Left kidney (tissue), 2 donors: Measurements from ENCODE around the gene PTPA. TPM values are rescaled to one million over a fixed set of nuclear protein-coding genes. Genes with fewer than 3 reads are reported as not detected.
"Not testable (repeated sequence)": the region's sequence is repeated elsewhere in the genome, so short reads cannot be mapped to it uniquely, and the experiment has no call there.

ENCODE experiments used
- DNase-seq: peaks from one replicate; pipeline ENCODE4 v3.0.0-alpha.2; 2013
- polyA plus RNA-seq: library from polyadenylated mRNA; unstranded; fragments of 120-200 nt; gene quantifications from one replicate; pipeline ENCODE4 v1.2.1, GENCODE V29; 2013; ENCODE audit not compliant: insufficient read length

The PTPA gene
- polyA plus RNA-seq, 1 donor, result 104 TPM

GRCh38 chr9:129107651-129108050 is 3.6 kb upstream of the PTPA start:
- DNase-seq, result no peak

GRCh38 chr9:129108083-129108804 is 3.0 kb upstream of the PTPA start:
- no peak for DNase-seq

DNA sequence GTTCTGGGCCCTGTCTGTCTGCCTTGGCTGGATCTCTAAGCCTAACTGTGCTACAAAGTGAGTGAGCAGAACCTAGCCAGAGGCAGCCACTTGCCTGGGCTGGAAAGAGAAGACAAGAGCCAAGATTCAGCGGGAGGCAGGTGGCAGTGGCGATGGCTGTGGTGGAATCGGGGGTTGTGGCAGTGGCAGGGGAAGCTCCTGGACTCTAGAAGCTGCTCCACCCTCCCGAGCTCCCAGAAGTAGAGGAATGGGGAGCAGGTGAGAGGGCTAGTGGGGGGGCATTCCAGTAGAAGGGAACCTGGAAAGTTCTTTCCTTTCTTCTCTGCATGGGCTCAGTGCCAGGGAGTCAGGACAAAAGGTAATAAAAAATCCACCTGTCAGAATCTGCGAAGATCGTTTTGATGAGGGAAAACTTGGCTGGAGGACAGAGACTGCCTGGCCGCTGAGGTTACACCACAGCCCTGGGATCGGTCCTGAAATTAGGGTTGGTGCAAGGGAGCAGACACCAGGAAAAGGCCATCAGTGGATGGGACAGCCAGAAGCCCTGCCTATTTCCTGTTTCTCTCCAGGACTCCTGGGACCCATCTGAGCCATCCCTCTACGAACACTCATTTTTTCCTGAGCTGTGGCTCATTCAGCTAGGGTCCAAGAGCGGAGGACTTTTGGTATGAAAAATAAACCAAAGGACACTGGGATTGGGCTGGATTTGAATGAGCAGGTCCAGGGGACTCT is 2.2 kb upstream of the PTPA start:
- DNase-seq, result no peak

DNA sequence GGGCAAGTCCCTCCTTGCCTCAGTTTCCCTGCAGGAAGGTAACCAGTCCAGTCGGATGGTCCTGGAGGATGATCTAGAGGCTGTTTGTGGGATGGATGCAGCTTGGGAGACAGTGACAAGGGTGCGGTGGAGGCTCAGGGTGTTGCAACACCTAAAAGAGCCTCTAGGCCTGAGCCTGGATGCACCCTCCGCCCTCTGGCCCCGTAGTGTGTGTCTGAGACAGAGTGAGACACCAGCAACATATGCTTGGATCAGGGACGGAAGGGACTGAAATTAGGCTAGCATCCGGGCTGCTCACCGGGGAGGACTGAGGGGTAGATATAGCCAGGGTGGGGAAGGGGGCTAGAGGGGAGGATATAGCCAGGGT is 1.7 kb upstream of the PTPA start:
- no peak for DNase-seq

GRCh38 chr9:129109952-129110739 is 1.1 kb upstream of the PTPA start:
- DNase-seq, result no peak

DNA sequence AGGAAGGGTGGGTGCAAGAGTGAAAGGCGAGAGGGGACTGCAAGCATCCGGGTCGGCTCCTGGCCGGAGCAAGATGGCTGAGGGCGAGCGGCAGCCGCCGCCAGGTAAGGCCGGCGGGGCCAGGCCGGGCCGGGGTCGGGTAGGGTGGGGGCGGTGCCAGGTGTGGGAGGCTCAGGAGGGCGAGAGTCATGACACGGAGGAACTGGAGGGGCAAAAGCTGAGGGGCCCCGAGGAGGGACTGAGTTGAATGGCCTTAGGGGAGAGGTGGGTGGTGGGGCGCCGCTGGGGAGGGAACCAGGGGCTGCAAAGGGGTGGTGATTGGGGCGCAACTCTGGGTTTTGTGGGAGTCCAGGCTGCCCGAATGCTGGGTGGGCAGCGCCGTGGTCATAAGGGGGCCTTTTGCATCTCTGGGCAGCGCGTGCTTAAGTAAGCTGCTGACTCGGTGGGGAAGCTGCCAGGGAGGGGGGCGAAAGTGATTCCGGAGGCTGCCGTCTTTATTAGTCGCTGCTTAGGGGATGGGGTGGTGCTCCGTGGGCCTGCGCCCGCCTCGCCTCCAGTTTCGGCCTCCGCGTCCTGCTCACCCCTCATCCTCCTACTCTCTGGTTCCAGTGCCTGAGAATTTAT is 425 bp downstream of the PTPA start:
- DNase-seq, result no peak

DNA sequence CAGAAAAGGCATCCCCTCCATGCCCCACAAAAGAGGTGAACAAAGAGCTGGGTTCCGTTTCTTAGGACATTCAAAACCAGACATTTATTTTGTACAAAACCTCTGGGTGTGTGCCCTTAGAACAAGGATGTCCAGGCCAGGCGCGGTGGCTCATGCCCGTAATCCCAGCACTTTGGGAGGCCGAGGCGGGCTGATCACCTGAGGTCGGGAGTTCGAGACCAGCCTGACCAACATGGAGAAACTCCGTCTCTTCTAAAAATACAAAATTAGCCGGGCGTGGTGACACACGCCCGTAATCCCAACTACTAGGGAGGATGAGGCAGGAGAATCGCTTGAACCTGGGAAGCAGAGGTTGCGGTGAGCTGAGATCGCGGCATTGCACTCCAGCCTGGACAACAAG is 1.3 kb downstream of the PTPA start:
- not testable (repeated sequence) for DNase-seq

- no peak for DNase-seq
Measured at GRCh38 chr9:129113645-129114304, 2.6 kb downstream of the PTPA start.

DNA sequence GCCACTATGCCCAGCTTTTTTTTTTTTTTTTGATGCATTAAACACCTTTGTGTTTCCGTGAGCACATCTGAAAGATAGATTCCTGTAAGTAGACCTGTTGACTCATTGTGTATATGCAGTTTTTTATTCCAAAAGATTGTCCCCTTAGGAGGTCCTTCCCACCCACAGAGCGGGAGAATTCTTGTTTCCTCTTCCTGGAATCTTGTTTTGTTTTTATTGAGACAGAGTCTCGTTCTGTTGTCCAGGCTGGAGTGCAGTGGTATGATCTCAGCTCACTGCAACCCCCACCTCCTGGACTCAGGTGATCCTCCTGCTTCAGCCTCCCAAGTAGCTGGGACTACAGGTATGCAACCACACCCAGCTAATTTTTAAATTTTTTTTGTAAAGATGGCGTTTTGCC is 7.6 kb downstream of the PTPA start:
- DNase-seq, result no peak

DNA sequence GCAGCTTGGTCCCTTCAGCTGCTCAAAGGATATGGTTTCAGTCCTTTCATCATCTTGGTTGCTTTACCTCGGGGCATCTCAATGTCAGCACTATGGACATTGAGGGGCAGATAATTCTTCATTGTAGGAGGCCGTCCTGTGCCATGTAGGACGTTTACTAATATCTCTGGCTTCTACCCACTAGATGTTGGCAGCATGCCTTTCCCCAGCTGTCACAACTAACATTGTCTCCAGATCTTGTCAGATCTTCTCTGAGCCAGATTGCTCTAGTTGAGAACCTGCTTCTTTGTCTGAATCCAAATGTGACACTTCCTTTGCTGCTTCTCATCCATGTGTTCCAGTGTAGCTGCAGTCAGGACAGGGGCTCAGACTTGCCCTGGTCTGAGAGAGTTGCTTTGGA is 10.3 kb downstream of the PTPA start:
- DNase-seq, result no peak

GRCh38 chr9:129122133-129122532 is 10.9 kb downstream of the PTPA start:
- DNase-seq, result no peak

DNA sequence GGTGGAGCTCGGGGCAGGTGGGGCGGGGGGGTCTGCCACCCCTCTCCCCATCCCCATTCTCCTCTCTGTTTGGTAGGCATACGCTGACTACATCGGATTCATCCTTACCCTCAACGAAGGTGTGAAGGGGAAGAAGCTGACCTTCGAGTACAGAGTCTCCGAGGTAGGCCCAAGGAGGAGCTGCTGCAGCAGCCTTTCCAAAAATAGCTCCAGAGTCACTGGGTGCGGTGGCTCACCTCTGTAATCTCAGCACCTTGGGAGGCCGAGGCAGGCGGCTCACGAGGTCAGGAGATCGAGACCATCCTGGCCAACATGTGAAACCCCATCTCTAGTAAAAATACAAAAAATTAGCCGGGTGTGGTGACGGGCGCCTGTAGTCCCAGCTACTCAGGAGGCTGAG is 11.8 kb downstream of the PTPA start:
- DNase-seq, result not testable (repeated sequence)

- no peak for DNase-seq
Measured at GRCh38 chr9:129124506-129125069, 13.4 kb downstream of the PTPA start.

DNA sequence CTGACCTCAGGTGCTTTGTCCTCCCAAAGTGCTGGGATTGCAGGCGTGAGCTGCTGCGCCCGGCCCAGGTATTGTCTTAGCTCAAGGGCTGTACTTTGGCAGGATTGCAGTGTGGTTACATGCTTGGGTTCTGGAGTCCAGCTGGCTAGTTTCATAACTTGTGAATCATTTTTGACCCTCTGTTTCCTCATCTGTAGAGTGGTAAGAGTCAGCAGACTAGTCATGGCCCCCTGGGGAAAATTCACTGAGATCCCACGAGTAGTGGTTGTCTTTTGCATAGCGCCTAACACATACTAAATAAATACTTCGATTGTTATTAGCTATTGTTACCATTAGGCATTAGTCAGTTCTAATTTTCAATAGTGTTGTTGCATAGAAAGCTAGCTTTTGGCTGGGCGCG is 14.3 kb downstream of the PTPA start:
- DNase-seq, result no peak

DNA sequence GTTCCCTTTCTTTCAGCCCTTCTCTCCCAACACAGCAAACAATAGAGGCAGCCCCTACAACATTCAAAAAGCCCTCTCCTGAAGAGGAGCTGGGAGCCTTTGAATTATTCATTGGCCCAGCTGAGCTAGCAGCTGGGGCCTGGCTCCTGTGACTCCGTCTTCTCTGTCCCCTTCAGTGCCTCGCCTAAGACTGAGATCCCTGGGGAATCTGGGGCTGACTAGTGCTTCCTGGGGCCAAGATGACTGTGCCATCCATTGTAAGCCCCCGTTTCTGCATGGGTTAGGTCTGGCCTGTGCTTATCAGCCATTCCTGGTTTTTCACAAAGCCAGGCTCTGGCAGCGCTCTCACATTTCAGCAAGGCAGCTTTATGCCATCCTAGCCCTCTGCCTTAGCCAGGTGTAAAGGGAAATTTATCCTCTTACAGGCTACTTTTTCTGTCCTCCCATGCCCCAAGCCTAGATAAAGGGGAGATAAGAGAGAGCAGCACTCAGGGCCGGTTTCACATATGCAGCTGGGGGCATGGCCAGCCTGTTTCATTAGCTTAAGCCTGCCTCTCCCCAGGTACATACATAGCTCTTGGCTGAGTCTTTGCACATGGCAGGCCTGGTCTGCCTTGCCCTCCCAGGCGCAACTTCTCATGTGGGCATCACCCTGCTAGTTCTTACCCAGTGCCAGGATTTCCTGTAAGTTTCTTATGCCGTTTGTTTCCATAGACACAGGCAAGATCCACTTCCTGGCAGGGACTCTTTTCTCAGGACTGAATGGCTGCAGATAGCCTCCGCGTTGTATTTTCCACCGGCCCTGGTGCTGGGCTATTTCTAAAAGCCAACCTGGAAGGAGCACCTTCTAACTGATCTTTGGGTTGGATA is 15.8 kb downstream of the PTPA start:
- DNase-seq, result no peak

DNA sequence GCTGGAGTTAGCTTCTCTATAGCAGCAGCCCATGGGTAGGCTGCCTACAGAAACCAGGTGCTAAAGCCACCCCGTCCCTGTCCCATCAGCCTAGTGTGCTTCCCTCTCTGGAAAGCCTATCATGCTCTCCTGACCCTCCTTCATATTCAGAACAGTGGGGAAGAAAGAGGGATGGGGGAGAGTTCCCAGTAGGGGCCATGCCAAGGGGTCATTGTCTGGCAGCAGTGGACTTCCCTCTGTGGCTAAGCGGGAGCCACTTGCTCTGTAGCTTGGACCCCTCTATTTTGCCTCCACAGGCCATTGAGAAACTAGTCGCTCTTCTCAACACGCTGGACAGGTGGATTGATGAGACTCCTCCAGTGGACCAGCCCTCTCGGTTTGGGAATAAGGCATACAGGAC is 17.5 kb downstream of the PTPA start:
- DNase-seq, result no peak

DNA sequence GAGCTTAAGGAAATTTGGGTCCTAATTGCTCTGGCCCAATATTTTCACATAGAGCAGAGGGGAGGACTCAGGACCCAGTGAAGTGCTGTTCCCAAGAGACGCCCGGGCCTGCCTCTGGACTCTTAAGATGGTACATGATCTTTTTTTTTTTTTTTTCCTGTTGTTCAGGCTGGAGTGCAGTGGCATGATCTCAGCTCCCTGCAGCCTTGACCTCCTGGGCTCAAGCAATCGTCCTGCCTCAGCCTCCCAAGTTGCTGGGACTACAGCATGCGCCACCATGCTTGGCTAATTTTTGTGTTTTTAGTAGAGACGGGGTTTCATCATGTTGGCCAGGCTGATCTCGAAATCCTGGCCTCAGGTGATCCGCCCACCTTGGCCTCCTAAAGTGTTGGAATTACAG is 19.1 kb downstream of the PTPA start:
- not testable (repeated sequence) for DNase-seq

DNA sequence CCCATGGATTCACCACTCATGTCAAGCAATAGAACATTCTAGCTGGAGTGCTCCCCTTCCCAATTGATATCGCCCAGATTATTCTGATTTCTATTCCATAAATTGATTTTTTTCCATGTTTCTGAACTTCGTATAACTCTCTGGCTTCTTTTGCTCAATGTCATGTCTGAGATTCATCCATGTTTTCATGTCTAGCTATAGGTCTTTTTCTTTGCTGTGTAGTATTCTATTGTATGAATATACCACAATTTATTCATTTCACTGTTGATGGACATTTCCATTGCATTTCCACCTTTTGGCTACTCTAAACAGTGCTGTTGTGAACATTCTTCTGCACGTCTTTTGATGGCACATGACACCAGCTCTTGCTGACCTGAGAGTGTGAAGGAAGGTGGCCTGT is 19.6 kb downstream of the PTPA start:
- DNase-seq, result no peak

DNA sequence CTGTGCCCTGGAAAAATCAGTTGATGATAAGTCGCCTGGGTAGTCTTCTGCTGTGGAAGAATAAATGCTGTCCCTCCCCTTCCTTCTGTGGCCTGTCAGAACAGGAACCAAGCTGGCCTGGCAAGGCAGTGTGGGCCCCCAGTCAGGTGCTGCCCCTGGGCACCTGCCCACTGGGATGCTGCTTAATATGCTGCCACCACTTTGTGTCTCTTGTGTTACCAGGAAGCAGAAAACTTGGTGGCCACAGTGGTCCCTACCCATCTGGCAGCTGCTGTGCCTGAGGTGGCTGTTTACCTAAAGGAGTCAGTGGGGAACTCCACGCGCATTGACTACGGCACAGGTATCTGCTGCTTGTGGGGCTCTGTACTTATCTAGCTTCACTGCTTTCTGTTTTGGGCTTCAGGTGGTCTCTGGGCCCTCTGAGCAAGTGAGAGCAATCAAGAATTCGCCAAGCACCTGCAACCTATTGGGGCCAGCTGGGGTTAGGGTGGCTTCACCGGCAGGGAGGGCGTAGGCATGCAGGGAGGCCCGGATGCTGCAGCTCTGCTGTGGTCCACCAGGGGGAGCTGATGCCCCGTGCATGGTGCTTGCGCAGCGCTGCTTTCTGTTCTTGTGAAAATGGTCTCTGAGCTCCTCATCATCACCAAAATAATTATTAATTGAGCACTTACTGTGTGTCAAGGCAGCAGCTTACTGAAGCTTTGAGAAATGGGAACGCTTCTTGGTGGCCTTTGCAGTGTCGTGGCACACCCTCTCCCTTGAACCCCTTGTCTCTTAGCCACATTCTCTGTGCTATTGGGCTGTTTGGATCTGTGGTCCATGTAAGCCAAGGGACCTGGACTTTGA is 20.3 kb downstream of the PTPA start:
- no peak for DNase-seq

DNA sequence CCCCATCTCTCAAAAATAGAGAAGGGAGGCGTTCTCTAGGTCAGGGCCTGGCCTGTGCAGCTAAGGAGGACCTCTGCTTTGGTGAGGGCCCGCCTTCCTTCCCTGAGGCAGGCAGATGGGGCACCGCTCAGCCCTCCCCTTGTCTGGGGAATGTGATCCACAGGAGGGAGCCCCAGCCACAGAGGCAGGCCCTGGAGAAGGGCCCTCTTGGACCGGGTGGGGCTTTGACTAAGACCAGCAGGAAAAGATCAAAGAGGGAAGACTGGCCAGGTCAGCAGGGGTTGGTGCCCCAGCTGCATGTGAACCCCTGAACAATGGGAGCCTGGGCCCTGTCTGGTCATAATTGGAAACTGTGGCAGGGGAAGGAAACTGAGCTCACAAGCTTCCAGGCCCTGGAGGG is 21.9 kb downstream of the PTPA start:
- DNase-seq, result no peak
